Lower leg skin (tissue), 4 donors: Measurements from ENCODE around the gene PPIP5K2. TPM values are rescaled to one million over a fixed set of nuclear protein-coding genes. Genes with fewer than 3 reads are reported as not detected.

Experiments
- DNase-seq, 2 donors: peaks; one replicate each; pipeline ENCODE4 v3.0.0-alpha.2; 2019; ENCODE audit warnings: low spot score in 2 of 2
- H3K4me3 ChIP-seq: fragments of 200-600 bp; sonication (generic); 2 replicates; pipeline ENCODE4 v1.5.1; 2017; ENCODE audit warnings: mild to moderate bottlenecking, low read depth; ENCODE audit not compliant: poor library complexity, severe bottlenecking
- POLR2A ChIP-seq, 2 donors: fragments of 450-650 bp; IDR thresholded peaks; one replicate each; pipeline ENCODE4 v1.6.1; 2016 to 2017; ENCODE audit warnings: antibody characterized with exemption in 2 of 2, mild to moderate bottlenecking in 1 of 2, moderate library complexity in 1 of 2
- WGBS, 2 donors: methylation state at CpG; one replicate each; pipeline ENCODE4 v1.1.5; 2018; 5-methylcytosine and 5-hydroxymethylcytosine counted together
- intact Hi-C: fragments of 100-400 bp; cut with DNase I; formaldehyde crosslinking; loops from one replicate; pipeline ENCODE4 v1.15.0; 2023; ENCODE audit warnings: low total_unique reads
- total RNA-seq, 4 donors: library from RNA; depleted of rRNA; stranded (reverse); fragments of >200 nt; gene quantifications; one replicate each; pipeline ENCODE4 v1.1.0, GENCODE V29; 2016
- TF ChIP-seq, protein P1 (sequence below), 3 donors: fragments of 450-650 bp; IDR thresholded peaks; one replicate each; pipeline ENCODE4 v1.5.1; 2016; ENCODE audit warnings: antibody characterized with exemption in 3 of 3, mild to moderate bottlenecking in 3 of 3, moderate library complexity in 2 of 3

PPIP5K2 gene
- total RNA-seq, 4 donors from 2014 or later, result 14.2 to 36.7 (median 20.1) TPM

DNA sequence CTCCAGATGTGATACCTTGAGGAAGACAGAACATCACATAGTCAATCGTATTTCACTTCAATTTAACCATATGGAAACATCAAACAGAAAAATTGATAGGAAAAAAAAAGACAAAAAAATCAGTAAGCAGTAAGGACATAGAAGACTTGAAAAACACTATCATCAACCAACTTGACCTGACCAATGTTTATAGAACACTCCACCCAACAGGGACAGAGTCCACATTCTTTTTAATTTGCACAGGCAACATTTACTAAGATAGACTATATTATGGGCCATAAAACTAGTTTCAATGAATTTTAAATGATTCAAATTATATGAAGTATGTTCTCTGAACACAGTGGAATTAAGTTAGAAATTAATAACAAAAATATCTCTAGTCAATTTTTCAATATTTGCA lies 117.7 kb downstream of the PPIP5K2 start:
- H3K4me3 ChIP-seq, result no peak overlapping the region
- WGBS, 2 donors, result 84 to 87% methylated on average over 1 of the region's 1 CpG
- intact Hi-C loops, result no loop called here
- DNase-seq, result no peak
- TF ChIP-seq POLR2A (IDR thresholded peaks at IDR 0.05), result no peak
- TF ChIP-seq, protein P1, sequence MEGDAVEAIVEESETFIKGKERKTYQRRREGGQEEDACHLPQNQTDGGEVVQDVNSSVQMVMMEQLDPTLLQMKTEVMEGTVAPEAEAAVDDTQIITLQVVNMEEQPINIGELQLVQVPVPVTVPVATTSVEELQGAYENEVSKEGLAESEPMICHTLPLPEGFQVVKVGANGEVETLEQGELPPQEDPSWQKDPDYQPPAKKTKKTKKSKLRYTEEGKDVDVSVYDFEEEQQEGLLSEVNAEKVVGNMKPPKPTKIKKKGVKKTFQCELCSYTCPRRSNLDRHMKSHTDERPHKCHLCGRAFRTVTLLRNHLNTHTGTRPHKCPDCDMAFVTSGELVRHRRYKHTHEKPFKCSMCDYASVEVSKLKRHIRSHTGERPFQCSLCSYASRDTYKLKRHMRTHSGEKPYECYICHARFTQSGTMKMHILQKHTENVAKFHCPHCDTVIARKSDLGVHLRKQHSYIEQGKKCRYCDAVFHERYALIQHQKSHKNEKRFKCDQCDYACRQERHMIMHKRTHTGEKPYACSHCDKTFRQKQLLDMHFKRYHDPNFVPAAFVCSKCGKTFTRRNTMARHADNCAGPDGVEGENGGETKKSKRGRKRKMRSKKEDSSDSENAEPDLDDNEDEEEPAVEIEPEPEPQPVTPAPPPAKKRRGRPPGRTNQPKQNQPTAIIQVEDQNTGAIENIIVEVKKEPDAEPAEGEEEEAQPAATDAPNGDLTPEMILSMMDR (IDR thresholded peaks at IDR 0.05), result no peak

GRCh38 chr5:103243665-103244064 lies 123.6 kb downstream of the PPIP5K2 start:
- WGBS, 2 donors, result 78 to 80% methylated on average over 2 of the region's 2 CpGs
- intact Hi-C loops, result no loop called here
- no peak overlapping the region for H3K4me3 ChIP-seq
- DNase-seq, result no peak
- TF ChIP-seq, protein P1 (IDR thresholded peaks at IDR 0.05), result no peak
- TF ChIP-seq POLR2A (IDR thresholded peaks at IDR 0.05), result no peak

DNA sequence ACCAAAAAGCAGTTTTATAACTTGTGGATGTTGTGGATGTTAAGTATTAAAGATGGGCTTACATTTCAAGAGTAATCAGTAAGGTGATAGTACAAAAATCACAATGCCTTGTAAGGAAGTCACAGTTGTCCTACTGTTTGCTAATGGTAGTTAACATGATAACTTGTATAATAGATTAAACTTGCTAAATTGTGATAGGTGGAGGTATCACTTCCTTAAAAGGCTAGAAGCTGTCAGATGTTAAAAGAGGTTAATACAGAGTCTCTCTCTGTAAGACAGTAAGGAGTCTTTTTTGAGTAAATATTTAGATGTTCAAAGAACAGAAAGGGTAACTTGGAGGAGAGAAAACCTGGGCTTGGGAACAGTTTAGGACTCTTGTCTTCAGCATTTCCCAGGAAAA lies 124.3 kb downstream of the PPIP5K2 start:
- intact Hi-C loops, result no loop called here

DNA sequence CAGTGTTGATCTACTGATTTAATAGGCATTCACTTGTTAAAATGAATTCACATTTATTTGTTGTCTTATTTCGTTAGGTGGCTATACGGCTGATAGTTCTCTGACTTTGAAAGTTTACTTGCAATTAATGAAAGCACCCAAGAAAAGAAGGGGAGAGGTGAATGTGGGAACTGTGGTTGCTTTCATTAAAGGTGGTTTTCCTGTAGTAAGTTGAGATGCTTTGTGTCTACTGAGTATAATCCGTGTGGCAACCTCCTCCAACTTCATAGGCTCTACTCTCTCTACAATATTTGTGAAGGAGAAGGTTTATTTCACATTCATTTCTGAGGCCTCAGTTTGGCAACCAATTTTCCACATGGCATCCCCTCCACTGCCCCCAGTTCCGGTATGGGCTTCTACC lies 125.7 kb downstream of the PPIP5K2 start:
- intact Hi-C loops, result no loop called here

More for the DNA sequence above, 124.3 kb downstream of the PPIP5K2 start:
- no peak for DNase-seq
- no peak overlapping the region for H3K4me3 ChIP-seq
- TF ChIP-seq, protein P1 (IDR thresholded peaks at IDR 0.05), result no peak
- no peak for TF ChIP-seq POLR2A (IDR thresholded peaks at IDR 0.05)

GRCh38 chr5:103247118-103247517 lies 127.0 kb downstream of the PPIP5K2 start:
- H3K4me3 ChIP-seq, result no peak overlapping the region
- no peak for DNase-seq
- intact Hi-C loops, result no loop called here
- TF ChIP-seq, protein P1 (IDR thresholded peaks at IDR 0.05), result no peak
- TF ChIP-seq POLR2A (IDR thresholded peaks at IDR 0.05), result no peak
- 70 to 90% methylated on average over 1 of the region's 1 CpG for WGBS, 2 donors

More for the DNA sequence above, 125.7 kb downstream of the PPIP5K2 start:
- TF ChIP-seq, protein P1 (IDR thresholded peaks at IDR 0.05), result no peak
- TF ChIP-seq POLR2A (IDR thresholded peaks at IDR 0.05), result no peak
- no peak overlapping the region for H3K4me3 ChIP-seq
- DNase-seq, result no peak
- 79 to 83% methylated on average over 4 of the region's 4 CpGs for WGBS, 2 donors

GRCh38 chr5:103249068-103249467 lies 129.0 kb downstream of the PPIP5K2 start:
- WGBS, 2 donors, result 90 to 95% methylated on average over 2 of the region's 2 CpGs
- TF ChIP-seq POLR2A (IDR thresholded peaks at IDR 0.05), result no peak
- TF ChIP-seq, protein P1 (IDR thresholded peaks at IDR 0.05), result no peak

More at GRCh38 chr5:103249068-103249467, 129.0 kb downstream of the PPIP5K2 start:
- intact Hi-C loops, result no loop called here
- no peak for DNase-seq
- H3K4me3 ChIP-seq, result no peak overlapping the region
